ENCODE measurements around the gene SLC51B.

SLC51B gene

GRCh38 chr15:65020419-65020818 is 24.8 kb upstream of the SLC51B start:
- H3K4me3 ChIP-seq (ENCODE audit: low read depth, low read length): no peak overlapping the region
- TF ChIP-seq, protein P1, sequence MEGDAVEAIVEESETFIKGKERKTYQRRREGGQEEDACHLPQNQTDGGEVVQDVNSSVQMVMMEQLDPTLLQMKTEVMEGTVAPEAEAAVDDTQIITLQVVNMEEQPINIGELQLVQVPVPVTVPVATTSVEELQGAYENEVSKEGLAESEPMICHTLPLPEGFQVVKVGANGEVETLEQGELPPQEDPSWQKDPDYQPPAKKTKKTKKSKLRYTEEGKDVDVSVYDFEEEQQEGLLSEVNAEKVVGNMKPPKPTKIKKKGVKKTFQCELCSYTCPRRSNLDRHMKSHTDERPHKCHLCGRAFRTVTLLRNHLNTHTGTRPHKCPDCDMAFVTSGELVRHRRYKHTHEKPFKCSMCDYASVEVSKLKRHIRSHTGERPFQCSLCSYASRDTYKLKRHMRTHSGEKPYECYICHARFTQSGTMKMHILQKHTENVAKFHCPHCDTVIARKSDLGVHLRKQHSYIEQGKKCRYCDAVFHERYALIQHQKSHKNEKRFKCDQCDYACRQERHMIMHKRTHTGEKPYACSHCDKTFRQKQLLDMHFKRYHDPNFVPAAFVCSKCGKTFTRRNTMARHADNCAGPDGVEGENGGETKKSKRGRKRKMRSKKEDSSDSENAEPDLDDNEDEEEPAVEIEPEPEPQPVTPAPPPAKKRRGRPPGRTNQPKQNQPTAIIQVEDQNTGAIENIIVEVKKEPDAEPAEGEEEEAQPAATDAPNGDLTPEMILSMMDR (IDR thresholded peaks at IDR 0.05; ENCODE audit: insufficient read depth, low read length, missing control alignments): no peak
- no peak for DNase-seq (ENCODE audit: low read depth, low spot score)
- POLR2A ChIA-PET: no interaction called here
- CTCF ChIA-PET: interaction anchor here (1.2 kb wide), 1 partner anchor 14 kb away, joined by 5 read pairs; no protein-coding TSS in a partner anchor

DNA sequence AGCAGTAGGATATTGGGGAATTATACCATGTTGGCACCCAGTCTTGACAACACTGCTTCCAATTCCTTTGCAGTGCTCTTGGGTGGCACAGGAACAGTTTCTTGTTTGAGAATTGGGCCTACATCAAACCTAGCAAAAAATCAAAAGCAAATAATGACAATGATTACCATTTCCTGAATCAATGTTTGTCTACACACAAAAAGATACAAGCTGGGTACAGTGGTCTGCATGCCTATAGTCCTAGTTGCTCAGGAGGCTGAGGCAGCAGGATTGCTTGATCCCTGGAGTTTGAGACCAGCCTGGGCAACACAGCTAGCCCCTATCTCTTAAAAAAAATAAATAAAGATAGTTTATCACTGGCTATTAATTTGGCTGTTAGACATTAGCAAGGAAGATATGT is 23.7 kb upstream of the SLC51B start:
- CTCF ChIA-PET: interaction anchor here (1.2 kb wide), 1 partner anchor 13 kb away, joined by 5 read pairs; no protein-coding TSS in a partner anchor
- no peak for DNase-seq (ENCODE audit: low read depth, low spot score)
- POLR2A ChIA-PET: no interaction called here
- TF ChIP-seq, protein P1 (IDR thresholded peaks at IDR 0.05; ENCODE audit: insufficient read depth, low read length, missing control alignments): no peak
- H3K4me3 ChIP-seq (ENCODE audit: low read depth, low read length): no peak overlapping the region

DNA sequence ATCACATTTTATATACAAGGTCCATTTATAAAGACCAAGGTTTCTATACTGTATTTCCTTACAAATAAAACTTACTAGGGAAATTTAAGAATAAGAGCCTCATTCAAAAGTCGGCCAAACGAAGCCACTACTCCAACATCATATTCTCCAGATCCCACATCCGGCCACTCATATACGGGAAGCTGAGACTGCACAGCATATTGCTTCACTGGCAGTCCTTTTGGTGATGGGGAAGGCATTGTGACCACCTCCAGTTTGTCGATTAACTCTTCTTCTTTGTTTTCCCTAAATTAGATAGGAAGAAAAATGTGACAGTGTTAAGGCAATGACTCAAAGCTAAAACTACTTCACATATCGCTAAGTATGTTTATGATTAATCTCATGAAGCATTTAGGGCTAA is 18.4 kb upstream of the SLC51B start:
- CTCF ChIA-PET: no interaction called here
- no peak for DNase-seq (ENCODE audit: low read depth, low spot score)
- POLR2A ChIA-PET: no interaction called here
- H3K4me3 ChIP-seq (ENCODE audit: low read depth, low read length): no peak overlapping the region
- TF ChIP-seq, protein P1 (IDR thresholded peaks at IDR 0.05; ENCODE audit: insufficient read depth, low read length, missing control alignments): no peak

- ChIA-PET CTCF (no interaction called here), POLR2A (interaction anchor here (0.6 kb wide), 1 partner anchor 316 kb away, joined by 4 read pairs; no protein-coding TSS in a partner anchor)
- no peak for DNase-seq (ENCODE audit: low read depth, low spot score)
- TF ChIP-seq, protein P1 (IDR thresholded peaks at IDR 0.05; ENCODE audit: insufficient read depth, low read length, missing control alignments): no peak
- H3K4me3 ChIP-seq (ENCODE audit: low read depth, low read length): no peak overlapping the region
Measured at GRCh38 chr15:65027593-65027992, 17.6 kb upstream of the SLC51B start.

GRCh38 chr15:65028338-65028737 is 16.8 kb upstream of the SLC51B start:
- POLR2A ChIA-PET: interaction anchor here (0.6 kb wide), 1 partner anchor 317 kb away, joined by 4 read pairs; no protein-coding TSS in a partner anchor
- peak overlapping the region; percentile 83 for H3K4me3 ChIP-seq (ENCODE audit: low read depth, low read length)
- DNase-seq (ENCODE audit: low read depth, low spot score): no peak
- TF ChIP-seq, protein P1 (IDR thresholded peaks at IDR 0.05; ENCODE audit: insufficient read depth, low read length, missing control alignments): no peak
- CTCF ChIA-PET: no interaction called here

DNA sequence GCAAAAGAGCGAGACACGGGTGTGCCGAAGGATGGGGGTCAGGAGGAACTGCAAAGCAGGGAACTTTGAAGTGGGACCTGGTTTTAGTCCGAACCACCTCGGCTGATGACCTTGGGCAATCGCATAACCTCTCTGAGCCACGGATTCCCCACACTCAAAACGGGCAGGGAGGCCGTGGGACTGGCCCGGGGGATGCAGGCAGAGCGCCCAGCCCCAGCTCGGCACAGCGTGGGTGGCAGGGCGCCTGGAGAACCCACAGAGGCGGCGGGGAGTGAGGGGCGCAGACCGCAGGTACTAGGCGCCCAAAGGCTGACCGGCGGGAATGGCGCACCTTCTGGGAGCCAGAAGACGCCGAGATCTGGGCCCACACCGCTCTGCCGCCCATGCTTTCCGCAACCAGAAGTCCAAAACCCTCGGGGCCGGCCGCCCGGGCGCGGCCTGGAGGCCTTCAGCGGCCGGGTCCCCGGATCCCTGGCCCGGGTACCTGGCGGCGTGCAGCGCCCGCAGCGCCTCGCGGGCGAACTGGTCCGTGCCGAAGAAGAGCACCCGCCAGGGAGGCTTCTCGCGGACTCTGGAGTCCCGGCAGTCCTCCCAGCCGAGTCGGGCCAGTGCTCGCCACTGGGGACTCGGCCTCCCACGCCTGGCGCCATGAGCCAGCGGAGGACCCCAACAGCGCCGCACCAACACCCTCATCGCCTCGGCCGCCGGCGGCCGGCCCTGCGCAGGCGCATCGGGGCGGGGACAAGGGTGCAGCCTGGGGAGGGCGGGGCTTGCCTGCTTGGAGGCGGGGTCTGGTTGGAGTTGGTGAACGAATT is 16.1 kb upstream of the SLC51B start, which contains the start of gene MTFMT:
TSS of gene MTFMT (minus strand) at position 719 of the 815 bp plus-strand sequence. CDS start at position 693, 26 bp downstream.
- CTCF ChIA-PET: no interaction called here
- no peak for DNase-seq (ENCODE audit: low read depth, low spot score)
- POLR2A ChIA-PET: no interaction called here
- peak within 1 kb of the TSS; percentile 83 for H3K4me3 ChIP-seq (ENCODE audit: low read depth, low read length)
- TF ChIP-seq, protein P1 (IDR thresholded peaks at IDR 0.05; ENCODE audit: insufficient read depth, low read length, missing control alignments): peak; percentile 16

Measured in AG04449 (cell line).